ENCODE data around the gene MAP3K7CL. TPM values are rescaled to one million over a fixed set of nuclear protein-coding genes. Genes with fewer than 3 reads are reported as not detected.

The MAP3K7CL gene
- total RNA-seq, 1 donor from 2014 or later, result 115 TPM

GRCh38 chr21:29194847-29195246 lies 64.4 kb downstream of the MAP3K7CL start:
- no peak for DNase-seq (ENCODE audit: low read depth)

GRCh38 chr21:29195981-29196669 lies 65.7 kb downstream of the MAP3K7CL start:
- DNase-seq (ENCODE audit: low read depth), result peak; percentile 81

GRCh38 chr21:29196670-29197191 lies 66.3 kb downstream of the MAP3K7CL start:
- peak; percentile 81 for DNase-seq (ENCODE audit: low read depth)

- DNase-seq (ENCODE audit: low read depth), result no peak
These were observed 70.7 kb downstream of the MAP3K7CL start for GRCh38 chr21:29201186-29201585.

- no peak for DNase-seq (ENCODE audit: low read depth)
These were observed 74.6 kb downstream of the MAP3K7CL start for GRCh38 chr21:29205009-29205408.

GRCh38 chr21:29205988-29206387 lies 75.5 kb downstream of the MAP3K7CL start:
- DNase-seq (ENCODE audit: low read depth), result no peak

GRCh38 chr21:29206445-29206844 lies 76.0 kb downstream of the MAP3K7CL start:
- no peak for DNase-seq (ENCODE audit: low read depth)

- DNase-seq (ENCODE audit: low read depth), result no peak
These were observed 76.8 kb downstream of the MAP3K7CL start for GRCh38 chr21:29207201-29207600.

GRCh38 chr21:29208044-29208681 lies 77.7 kb downstream of the MAP3K7CL start:
- no peak for DNase-seq (ENCODE audit: low read depth)

GRCh38 chr21:29208682-29209059 lies 78.2 kb downstream of the MAP3K7CL start:
- peak; percentile 47 for DNase-seq (ENCODE audit: low read depth)

- no peak for DNase-seq (ENCODE audit: low read depth)
These were observed 79.3 kb downstream of the MAP3K7CL start for GRCh38 chr21:29209696-29210095.

GRCh38 chr21:29211205-29211604 lies 80.8 kb downstream of the MAP3K7CL start:
- DNase-seq (ENCODE audit: low read depth), result no peak

- no peak for DNase-seq (ENCODE audit: low read depth)
These were observed 82.0 kb downstream of the MAP3K7CL start for GRCh38 chr21:29212446-29212845.

- DNase-seq (ENCODE audit: low read depth), result no peak
These were observed 83.3 kb downstream of the MAP3K7CL start for GRCh38 chr21:29213513-29214385.

- DNase-seq (ENCODE audit: low read depth), result no peak
These were observed 85.3 kb downstream of the MAP3K7CL start for GRCh38 chr21:29215709-29216108.

GRCh38 chr21:29217818-29218291 lies 87.4 kb downstream of the MAP3K7CL start:
- DNase-seq (ENCODE audit: low read depth), result peak; percentile 46

- DNase-seq (ENCODE audit: low read depth), result no peak
These were observed 88.3 kb downstream of the MAP3K7CL start for GRCh38 chr21:29218749-29219148.

- no peak for DNase-seq (ENCODE audit: low read depth)
These were observed 88.8 kb downstream of the MAP3K7CL start for GRCh38 chr21:29219165-29219770.

GRCh38 chr21:29221253-29221744 lies 90.9 kb downstream of the MAP3K7CL start:
- DNase-seq (ENCODE audit: low read depth), result peak; percentile 76

GRCh38 chr21:29224006-29224405 lies 93.6 kb downstream of the MAP3K7CL start:
- DNase-seq (ENCODE audit: low read depth), result no peak
